Umbilical cord (tissue), 2 donors: Measurements from ENCODE around the gene TFDP1. TPM values are rescaled to one million over a fixed set of nuclear protein-coding genes. Genes with fewer than 3 reads are reported as not detected.

ENCODE experiments used
- DNase-seq: peaks from one replicate; pipeline ENCODE4 v3.0.0-alpha.2; 2015; ENCODE audit warnings: low spot score
- total RNA-seq: library from RNA; depleted of rRNA; stranded (reverse); fragments of >200 nt; gene quantifications from one replicate; pipeline ENCODE4 v1.2.3, GENCODE V29; 2014; ENCODE audit warnings: low replicate concordance; ENCODE audit not compliant: insufficient read depth

TFDP1 gene
- total RNA-seq, 1 donor from 2014 or later, result 31.8 TPM

- no peak for DNase-seq
Measured at GRCh38 chr13:113665597-113666328, 81.2 kb downstream of the TFDP1 start.

- no peak for DNase-seq
Measured at GRCh38 chr13:113666329-113666670, 81.7 kb downstream of the TFDP1 start.

- peak; percentile 27 for DNase-seq
Measured at GRCh38 chr13:113666951-113667701, 82.6 kb downstream of the TFDP1 start, which contains the start of gene GRK1. TSS of gene GRK1 (plus strand) at chr13:113667219. CDS start at chr13:113667387, 168 bp downstream.

GRCh38 chr13:113667771-113668490, 83.4 kb downstream of the TFDP1 start:
- DNase-seq, result no peak

GRCh38 chr13:113668491-113668971, 84.0 kb downstream of the TFDP1 start:
- no peak for DNase-seq

GRCh38 chr13:113669231-113669754, 84.7 kb downstream of the TFDP1 start:
- DNase-seq, result no peak

- no peak for DNase-seq
Measured at GRCh38 chr13:113669755-113670341, 85.3 kb downstream of the TFDP1 start.

- no peak for DNase-seq
Measured at GRCh38 chr13:113670541-113670940, 86.0 kb downstream of the TFDP1 start.

- no peak for DNase-seq
Measured at GRCh38 chr13:113671066-113672001, 86.8 kb downstream of the TFDP1 start.

GRCh38 chr13:113672002-113672651, 87.6 kb downstream of the TFDP1 start:
- no peak for DNase-seq

Other genes starting within 250 kb of the TFDP1 start
- not detected for gene GRTP1, start 220.6 kb upstream of the TFDP1 start, total RNA-seq
- 1.7 TPM for gene ADPRHL1, start 131.3 kb upstream of the TFDP1 start, total RNA-seq
- gene DCUN1D2, start 94.0 kb upstream of the TFDP1 start, total RNA-seq, result 11.1 TPM
- gene ATP4B, start 73.4 kb downstream of the TFDP1 start, total RNA-seq, result not detected
- gene GRK1, start 82.5 kb downstream of the TFDP1 start, total RNA-seq, result not detected
- gene TMEM255B, start 174.5 kb downstream of the TFDP1 start, total RNA-seq, result 0.24 TPM